H1 (cell line): Measurements from ENCODE around the gene CACNB2. TPM values are rescaled to one million over a fixed set of nuclear protein-coding genes. Genes with fewer than 3 reads are reported as not detected.

Experiments used
- CTCF ChIA-PET: fragments of 300-600 bp; sonication (Branson Sonifier 250); formaldehyde crosslinking; loops from one replicate; lab custom pipeline; 2021; ENCODE audit not compliant: partially characterized antibody; lab: Charles Lee
- POLR2A ChIA-PET: fragments of 300-600 bp; sonication (Branson Sonifier 250); formaldehyde crosslinking; loops from one replicate; lab custom pipeline; 2021; ENCODE audit warnings: inconsistent platforms; ENCODE audit not compliant: partially characterized antibody; lab: Charles Lee
- DNase-seq, 2 experiments: peaks; one replicate each; pipeline versions ENCODE4 v3.0.0 to v3.0.0-alpha.2; 2010 to 2022; ENCODE audit warnings: low spot score in 2 of 2, low read depth in 1 of 2, mixed read lengths in 1 of 2
- FAIRE-seq: peaks from 2 replicates; lab custom pipeline; 2011; peaks lifted over from hg19 to GRCh38; lab: Jason Lieb, UNC
- H2AFZ ChIP-seq: 2 replicates; pipeline ENCODE4 v1.8.1; 2012; ENCODE audit warnings: low read length, inconsistent platforms
- H2AK5ac ChIP-seq: 2 replicates; pipeline ENCODE4 v1.6.1; 2013; ENCODE audit warnings: low read depth, low read length
- H2BK120ac ChIP-seq: replicated peaks from 2 replicates; pipeline ENCODE3; 2013; ENCODE audit warnings: low read depth, low read length, inconsistent platforms
- H2BK12ac ChIP-seq: 2 replicates; pipeline ENCODE4 v1.6.1; 2013; ENCODE audit warnings: low read depth, low read length
- H2BK15ac ChIP-seq: 2 replicates; pipeline ENCODE4 v1.6.1; 2013; ENCODE audit warnings: low read length
- H2BK20ac ChIP-seq: 2 replicates; pipeline ENCODE4 v1.6.1; 2013; ENCODE audit warnings: low read length
- H2BK5ac ChIP-seq: 2 replicates; pipeline ENCODE4 v1.6.1; 2013; ENCODE audit warnings: low read depth, low read length
- H3K14ac ChIP-seq: 2 replicates; pipeline ENCODE4 v1.6.1; 2013; ENCODE audit warnings: inconsistent platforms; ENCODE audit not compliant: insufficient read length
- H3K18ac ChIP-seq: 2 replicates; pipeline ENCODE4 v1.6.1; 2013; ENCODE audit warnings: low read length; ENCODE audit errors: extremely low read depth
- H3K23ac ChIP-seq: 2 replicates; pipeline ENCODE4 v1.6.1; 2013; ENCODE audit warnings: inconsistent platforms; ENCODE audit not compliant: insufficient read length
- H3K23me2 ChIP-seq: 2 replicates; pipeline ENCODE4 v1.6.1; 2013; ENCODE audit warnings: low read depth, low read length
- H3K27ac ChIP-seq: 2 replicates; pipeline ENCODE4 v1.6.1; 2011; ENCODE audit warnings: low read depth, low read length, inconsistent platforms
- H3K27me3 ChIP-seq, 4 experiments: replicated peaks in 1 of 4; 1 replicate in 1 of 4; 2 replicates in 3 of 4; pipeline versions ENCODE4 v1.6.1 to v1.8.1; 2011 to 2013; ENCODE audit warnings: low read length in 3 of 4, mild to moderate bottlenecking in 3 of 4, inconsistent platforms in 2 of 4, mixed read lengths in 2 of 4, moderate library complexity in 1 of 4; ENCODE audit not compliant: control insufficient read depth in 3 of 4, insufficient read depth in 3 of 4; ENCODE audit errors: extremely low read depth in 1 of 4
- H3K36me3 ChIP-seq, 4 experiments: 2 replicates each; pipeline versions ENCODE4 v1.6.1 to v1.8.1; 2011 to 2013; ENCODE audit warnings: mild to moderate bottlenecking in 4 of 4, low read length in 3 of 4, moderate library complexity in 2 of 4, control low read depth in 1 of 4, inconsistent platforms in 1 of 4; ENCODE audit not compliant: insufficient read depth in 4 of 4, control insufficient read depth in 2 of 4
- H3K4ac ChIP-seq: replicated peaks from 2 replicates; pipeline ENCODE3; 2013; ENCODE audit warnings: low read length, low read depth, mixed read lengths, inconsistent platforms; ENCODE audit not compliant: insufficient read length
- H3K4me1 ChIP-seq, 4 experiments: replicated peaks in 1 of 4; 1 replicate in 1 of 4; 2 replicates in 3 of 4; pipeline versions ENCODE4 v1.6.1 to v1.8.1; 2011 to 2013; ENCODE audit warnings: low read length in 3 of 4, inconsistent platforms in 2 of 4, mixed read lengths in 1 of 4; ENCODE audit not compliant: insufficient read depth in 4 of 4, control insufficient read depth in 3 of 4
- H3K4me2 ChIP-seq, 2 experiments: 2 replicates each; pipeline versions ENCODE4 v1.6.1 to v1.8.1; 2011 to 2013; ENCODE audit warnings: low read depth in 2 of 2, low read length in 2 of 2, control low read depth in 1 of 2, inconsistent platforms in 1 of 2, mild to moderate bottlenecking in 1 of 2; ENCODE audit not compliant: insufficient read depth in 1 of 2
- H3K4me3 ChIP-seq, 4 experiments: fragments of 200-600, 300-600 bp in 1 of 4; sonication (generic), shearing (Covaris generic), sonication (Bioruptor Twin) in 1 of 4; 2 replicates each; pipeline versions ENCODE4 v1.5.1 to v1.8.1; 2011 to 2016; ENCODE audit warnings: low read length in 4 of 4, low read depth in 3 of 4, control low read depth in 2 of 4, inconsistent platforms in 2 of 4, mild to moderate bottlenecking in 2 of 4, mixed read lengths in 1 of 4, moderate library complexity in 1 of 4; ENCODE audit not compliant: insufficient read depth in 2 of 4; ENCODE audit errors: extremely low read depth in 1 of 4
- H3K56ac ChIP-seq: replicated peaks from 2 replicates; pipeline ENCODE3; 2013; ENCODE audit warnings: low read depth, mild to moderate bottlenecking, mixed read lengths, low read length, inconsistent platforms; ENCODE audit not compliant: insufficient read length
- H3K79me1 ChIP-seq: 2 replicates; pipeline ENCODE4 v1.6.1; 2013; ENCODE audit warnings: low read depth, low read length, control low read depth
- H3K79me2 ChIP-seq, 2 experiments: 2 replicates each; pipeline versions ENCODE4 v1.6.1 to v1.8.1; 2012 to 2013; ENCODE audit warnings: low read length in 2 of 2, mild to moderate bottlenecking in 2 of 2, inconsistent platforms in 1 of 2; ENCODE audit not compliant: insufficient read depth in 2 of 2, control insufficient read depth in 1 of 2
- H3K9ac ChIP-seq, 4 experiments: replicated peaks in 1 of 4; 1 replicate in 1 of 4; 2 replicates in 3 of 4; pipeline versions ENCODE4 v1.6.1 to v1.8.1; 2011 to 2013; ENCODE audit warnings: low read depth in 3 of 4, low read length in 3 of 4, control low read depth in 2 of 4, mild to moderate bottlenecking in 2 of 4, moderate library complexity in 2 of 4, inconsistent platforms in 1 of 4; ENCODE audit errors: extremely low read depth in 1 of 4
- H3K9me3 ChIP-seq, 2 experiments: 2 replicates each; pipeline versions ENCODE4 v1.6.1 to v1.8.1; 2012 to 2013; ENCODE audit warnings: mild to moderate bottlenecking in 2 of 2, moderate library complexity in 2 of 2, control low read depth in 1 of 2, inconsistent platforms in 1 of 2, low read depth in 1 of 2, low read length in 1 of 2, mixed read lengths in 1 of 2; ENCODE audit not compliant: insufficient read depth in 2 of 2
- H4K20me1 ChIP-seq, 2 experiments: replicated peaks in 1 of 2; 2 replicates each; pipeline versions ENCODE3 to v1.8.1; 2011 to 2013; ENCODE audit warnings: inconsistent platforms in 2 of 2, low read length in 2 of 2, mild to moderate bottlenecking in 1 of 2; ENCODE audit not compliant: insufficient read depth in 2 of 2, control insufficient read depth in 1 of 2
- H4K5ac ChIP-seq: 2 replicates; pipeline ENCODE4 v1.6.1; 2013; ENCODE audit warnings: low read length, low read depth, mixed read lengths, inconsistent platforms; ENCODE audit not compliant: insufficient read length
- H4K8ac ChIP-seq: 2 replicates; pipeline ENCODE4 v1.8.0; 2013; ENCODE audit warnings: mild to moderate bottlenecking, moderate library complexity, low read length, inconsistent platforms; ENCODE audit not compliant: insufficient read depth; ENCODE audit errors: extremely low read depth
- H4K91ac ChIP-seq: replicated peaks from 2 replicates; pipeline ENCODE3; 2013; ENCODE audit warnings: low read length, mixed read lengths, inconsistent platforms; ENCODE audit not compliant: insufficient read length
- BACH1 ChIP-seq: IDR thresholded peaks from 2 replicates; pipeline ENCODE4 v1.6.1; 2012; ENCODE audit warnings: low read length, improper control_type of control experiment
- CBX8 ChIP-seq: fragments of 300-800, 300-1000 bp; sonication (generic); IDR thresholded peaks from 2 replicates; pipeline ENCODE4 v1.7.1; 2016; ENCODE audit warnings: low read depth, low read length, borderline replicate concordance
- CHD2 ChIP-seq: IDR thresholded peaks from 2 replicates; pipeline ENCODE4 v1.6.1; 2012; ENCODE audit warnings: low read length, improper control_type of control experiment
- EGR1 ChIP-seq: IDR thresholded peaks from 2 replicates; pipeline ENCODE4 v1.6.1; 2011; ENCODE audit warnings: low read depth, low read length, borderline replicate concordance
- EZH2 ChIP-seq: fragments of 200-600 bp; sonication (generic); IDR thresholded peaks from 2 replicates; pipeline ENCODE4 v1.7.1; 2012; ENCODE audit warnings: low read depth, mild to moderate bottlenecking, moderate library complexity, low read length, inconsistent platforms; ENCODE audit not compliant: severe bottlenecking
- GABPA ChIP-seq: IDR thresholded peaks from 2 replicates; pipeline ENCODE4 v1.6.1; 2011; ENCODE audit warnings: mild to moderate bottlenecking, low read length, moderate library complexity, borderline replicate concordance; ENCODE audit not compliant: insufficient read depth
- KDM4A ChIP-seq: IDR thresholded peaks from one replicate; pipeline ENCODE4 v1.7.1; 2012; ENCODE audit warnings: low read depth, mild to moderate bottlenecking, moderate library complexity, low read length, inconsistent platforms; ENCODE audit not compliant: severe bottlenecking
- MAFK ChIP-seq: IDR thresholded peaks from 2 replicates; pipeline ENCODE4 v1.6.1; 2012; ENCODE audit warnings: low read depth, mild to moderate bottlenecking, improper control_type of control experiment, low read length
- RXRA ChIP-seq: IDR thresholded peaks from 2 replicates; pipeline ENCODE4 v1.6.1; 2011; ENCODE audit warnings: low read depth, mild to moderate bottlenecking, low read length, moderate library complexity; ENCODE audit not compliant: insufficient read depth
- SIN3A ChIP-seq, 2 experiments: IDR thresholded peaks in 1 of 2; conservative IDR thresholded peaks in 1 of 2; 2 replicates each; pipeline ENCODE4 v1.6.1; 2011 to 2012; ENCODE audit warnings: low read length in 2 of 2, improper control_type of control experiment in 1 of 2, low read depth in 1 of 2, mild to moderate bottlenecking in 1 of 2
- TAF1 ChIP-seq: IDR thresholded peaks from 2 replicates; pipeline ENCODE4 v1.6.1; 2011; ENCODE audit warnings: mild to moderate bottlenecking, low read depth, low read length
- YY1 ChIP-seq: IDR thresholded peaks from 2 replicates; pipeline ENCODE4 v1.6.1; 2011; ENCODE audit warnings: low read depth, mild to moderate bottlenecking, low read length
- WGBS, 2 experiments: shearing (Covaris generic) in 1 of 2; methylation state at CpG; one replicate each; pipeline versions ENCODE4 v1.1.6 to v1.1.7; 2013 to 2015; ENCODE audit warnings: low lambda C conversion rate in 2 of 2, mixed read lengths in 2 of 2, inconsistent platforms in 1 of 2, low coverage in 1 of 2, missing lambda C conversion rate in 1 of 2; ENCODE audit not compliant: insufficient replicate concordance in 2 of 2, insufficient coverage in 1 of 2, insufficient read length in 1 of 2; ENCODE audit errors: extremely low coverage in 1 of 2, missing lambda C conversion rate in 1 of 2; 5-methylcytosine and 5-hydroxymethylcytosine counted together
- polyA plus RNA-seq, 7 experiments: library from polyadenylated mRNA; depleted of rRNA in 3 of 7; stranded (reverse) in 5 of 7; unstranded in 2 of 7; fragments of >200 nt in 5 of 7; fragments of 200-250 nt in 2 of 7; gene quantifications; 1 replicate in 5 of 7; 2 replicates in 1 of 7; 4 replicates in 1 of 7; pipeline versions ENCODE4 v1.2.1 to v1.2.3, GENCODE V29; 2011 to 2013; ENCODE audit warnings: missing spikeins in 2 of 7, mixed read lengths in 2 of 7
- total RNA-seq: library from RNA; stranded (reverse); fragmentation: NEBNext Ultra II Directional; extraction: Animal tissue kit (Norgen Biotek cat#: 25700); gene quantifications from 2 replicates; pipeline ENCODE4 v1.2.1, GENCODE V29; 2021
- TF ChIP-seq, protein P1 (sequence below): IDR thresholded peaks from 2 replicates; pipeline ENCODE4 v1.6.1; 2012; ENCODE audit warnings: inconsistent platforms
- TF ChIP-seq, protein P2 (sequence below): IDR thresholded peaks from 2 replicates; pipeline ENCODE4 v1.6.1; 2012; ENCODE audit warnings: inconsistent platforms

The CACNB2 gene
- total and polyA plus RNA-seq, 2 of the 8 experiments (the other 6 are each of a cell fraction or from before 2014, with no cell fraction given) = 2.4 to 3.2 TPM

GRCh38 chr10:18122753-18123152 is 17.5 kb upstream of the CACNB2 start:
- Histone ChIP-seq H2AFZ (no peak overlapping the region), H3K9me3 (no peaks in the 10 kb centered on the region), H4K20me1 (no peaks in the 10 kb centered on the region), H4K5ac (no peak overlapping the region), H3K9ac (no peak overlapping the region), H3K56ac (no peak overlapping the region), H3K79me2 (no peaks in the 10 kb centered on the region), H3K4me1 (0 out of 7 replicates have a peak, but pooled peaks cover 0 to 3% (median 0%) of the 10 kb centered on the region in 4 experiments), H3K36me3 (no peaks in the 10 kb centered on the region; a peak in 1 of 8 replicates), H4K91ac (no peak overlapping the region), H3K18ac (no peak overlapping the region), H2BK15ac (no peak overlapping the region), H2BK12ac (no peak overlapping the region), H4K8ac (no peak overlapping the region), H3K27me3 (no peaks in the 10 kb centered on the region), H2BK5ac (no peak overlapping the region), H3K4ac (no peak overlapping the region), H2BK120ac (no peak overlapping the region), H3K23ac (no peak overlapping the region), H3K23me2 (peaks cover 8% of the 10 kb centered on the region; the same call in 1 of the 2 replicates), H2BK20ac (no peak overlapping the region), H3K79me1 (no peaks in the 10 kb centered on the region), H3K4me3 (no peak overlapping the region), H2AK5ac (no peak overlapping the region), H3K27ac (no peak overlapping the region), H3K4me2 (no peak overlapping the region), H3K14ac (no peak overlapping the region)
- CTCF ChIA-PET = no interaction called here
- POLR2A ChIA-PET = no interaction called here
- DNase-seq (no peak), FAIRE-seq (no peak)
- WGBS, 2 experiments = 84% methylated on average over 3 of the region's 3 CpGs; no CpG with 5 or more reads in 1 of the 2 experiments
- TF ChIP-seq CHD2 (no peak), EGR1 (no peak), YY1 (no peak), EZH2 (no peak), SIN3A (conservative IDR thresholded peaks at IDR 0.05 in 1 of 2, IDR thresholded peaks at IDR 0.05 in 1 of 2; ENCODE audit: low read depth in 1 of 2, low read length in 2 of 2) (no peak), TAF1 (no peak), MAFK (no peak), KDM4A (no peak), BACH1 (no peak), CBX8 (no peak), RXRA (no peak), GABPA (no peak)
- TF ChIP-seq, protein P1, sequence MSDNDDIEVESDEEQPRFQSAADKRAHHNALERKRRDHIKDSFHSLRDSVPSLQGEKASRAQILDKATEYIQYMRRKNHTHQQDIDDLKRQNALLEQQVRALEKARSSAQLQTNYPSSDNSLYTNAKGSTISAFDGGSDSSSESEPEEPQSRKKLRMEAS = no peak
- TF ChIP-seq, protein P2, sequence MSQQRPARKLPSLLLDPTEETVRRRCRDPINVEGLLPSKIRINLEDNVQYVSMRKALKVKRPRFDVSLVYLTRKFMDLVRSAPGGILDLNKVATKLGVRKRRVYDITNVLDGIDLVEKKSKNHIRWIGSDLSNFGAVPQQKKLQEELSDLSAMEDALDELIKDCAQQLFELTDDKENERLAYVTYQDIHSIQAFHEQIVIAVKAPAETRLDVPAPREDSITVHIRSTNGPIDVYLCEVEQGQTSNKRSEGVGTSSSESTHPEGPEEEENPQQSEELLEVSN = no peak
